ENCODE measurements around the gene MLF1. TPM values are rescaled to one million over a fixed set of nuclear protein-coding genes. Genes with fewer than 3 reads are reported as not detected.
A peak's percentile ranks its signal among the peaks of the same experiment; 100 is the strongest.

The MLF1 gene
- total RNA-seq, 1 donor from 2014 or later, result 37.0 TPM

DNA sequence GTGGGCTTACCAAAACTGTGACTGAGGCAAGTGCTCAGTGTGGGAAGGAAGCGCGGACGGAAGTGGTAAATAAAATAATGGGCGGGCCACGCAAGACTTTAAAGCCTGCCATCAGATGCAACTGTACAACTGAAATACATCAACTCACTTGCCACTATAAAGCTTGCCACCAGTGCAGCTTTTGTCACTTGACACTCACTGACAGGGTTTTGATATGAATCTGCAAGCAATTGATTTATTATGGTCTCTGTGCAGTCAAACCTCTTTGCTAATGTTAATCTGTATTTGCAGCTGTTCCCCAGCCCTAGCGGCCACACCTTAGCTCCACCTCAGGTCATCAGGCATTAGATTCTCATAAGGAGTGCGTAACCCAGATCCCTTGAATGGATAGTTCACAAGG, 71.0 kb downstream of the MLF1 start:
- Histone ChIP-seq H3K4me1 (no peaks in the 10 kb centered on the region), H3K36me3 (no peaks in the 10 kb centered on the region), H2AFZ (replicated peaks) (no peak overlapping the region), H3K9ac (no peak overlapping the region), H3K4me3 (no peak overlapping the region), H3K27ac (no peak overlapping the region), H4K20me1 (ENCODE audit: low read depth) (no peaks in the 10 kb centered on the region), H3K4me2 (no peak overlapping the region), H3F3A (ENCODE audit: low read depth) (no peaks in the 10 kb centered on the region), H3K9me3 (ENCODE audit: low read depth) (no peaks in the 10 kb centered on the region), H3K79me2 (ENCODE audit: low read depth) (peaks cover 22% of the 10 kb centered on the region), H3K27me3 (no peaks in the 10 kb centered on the region)
- H3K4me1 Mint-ChIP-seq, result peaks cover 9% of the 10 kb centered on the region
- peaks cover 6% of the 10 kb centered on the region for H3K27me3 Mint-ChIP-seq (ENCODE audit: insufficient read depth, low read depth)
- no peak overlapping the region for H3K4me3 Mint-ChIP-seq
- TF ChIP-seq EZH2phosphoT487 (IDR thresholded peaks at IDR 0.05), result no peak
- TF ChIP-seq CTCF (IDR thresholded peaks at IDR 0.05), result no peak
- no peak for TF ChIP-seq EZH2 (IDR thresholded peaks at IDR 0.05)
- no peaks in the 10 kb centered on the region for H3K9me3 Mint-ChIP-seq
- no peak overlapping the region for H3K27ac Mint-ChIP-seq
- no peaks in the 10 kb centered on the region for H3K36me3 Mint-ChIP-seq
- no peak for DNase-seq (ENCODE audit: low spot score)

- H2AFZ ChIP-seq (replicated peaks), result no peak overlapping the region
- H3K79me2 ChIP-seq (ENCODE audit: low read depth), result peaks cover 22% of the 10 kb centered on the region
- H3K4me2 ChIP-seq, result no peak overlapping the region
- no peak overlapping the region for H3K27ac ChIP-seq
- Mint-ChIP-seq H3K27me3 (ENCODE audit: insufficient read depth, low read depth) (peaks cover 6% of the 10 kb centered on the region), H3K4me3 (no peak overlapping the region), H3K36me3 (no peaks in the 10 kb centered on the region), H3K4me1 (peaks cover 9% of the 10 kb centered on the region), H3K9me3 (no peaks in the 10 kb centered on the region), H3K27ac (no peak overlapping the region)
- TF ChIP-seq EZH2 (IDR thresholded peaks at IDR 0.05) (no peak), EZH2phosphoT487 (IDR thresholded peaks at IDR 0.05) (no peak), CTCF (IDR thresholded peaks at IDR 0.05) (no peak)
- H3K9me3 ChIP-seq (ENCODE audit: low read depth), result no peaks in the 10 kb centered on the region
- no peak overlapping the region for H3K9ac ChIP-seq
- no peaks in the 10 kb centered on the region for H4K20me1 ChIP-seq (ENCODE audit: low read depth)
- H3K4me1 ChIP-seq, result no peaks in the 10 kb centered on the region
- H3K4me3 ChIP-seq, result no peak overlapping the region
- H3K27me3 ChIP-seq, result no peaks in the 10 kb centered on the region
- no peaks in the 10 kb centered on the region for H3K36me3 ChIP-seq
- no peaks in the 10 kb centered on the region for H3F3A ChIP-seq (ENCODE audit: low read depth)
- DNase-seq (ENCODE audit: low spot score), result no peak
Observed at GRCh38 chr3:158642474-158643210, 71.6 kb downstream of the MLF1 start.

- DNase-seq (ENCODE audit: low spot score), result peak; percentile 94
- H3K27me3 Mint-ChIP-seq (ENCODE audit: insufficient read depth, low read depth), result peaks cover 6% of the 10 kb centered on the region
- H3K27ac ChIP-seq, result no peak within 1 kb of the TSS
- peak within 1 kb of the TSS; percentile 94 for H3K4me3 Mint-ChIP-seq
- peaks cover 9% of the 10 kb centered on the region for H3K4me1 Mint-ChIP-seq
- H3K27me3 ChIP-seq, result no peaks in the 10 kb centered on the region
- H3K9me3 ChIP-seq (ENCODE audit: low read depth), result no peaks in the 10 kb centered on the region
- peak within 1 kb of the TSS; percentile 77 for H3K4me2 ChIP-seq
- peak within 1 kb of the TSS; percentile 3 for H3K27ac Mint-ChIP-seq
- no peaks in the 10 kb centered on the region for H3K9me3 Mint-ChIP-seq
- H3F3A ChIP-seq (ENCODE audit: low read depth), result no peaks in the 10 kb centered on the region
- peak within 1 kb of the TSS; percentile 93 for H3K4me3 ChIP-seq
- H4K20me1 ChIP-seq (ENCODE audit: low read depth), result no peaks in the 10 kb centered on the region
- H3K9ac ChIP-seq, result peak within 1 kb of the TSS; percentile 60
- H3K36me3 Mint-ChIP-seq, result peaks cover 2% of the 10 kb centered on the region
- H3K4me1 ChIP-seq, result no peaks in the 10 kb centered on the region
- TF ChIP-seq EZH2phosphoT487 (IDR thresholded peaks at IDR 0.05) (no peak), EZH2 (IDR thresholded peaks at IDR 0.05) (no peak), CTCF (IDR thresholded peaks at IDR 0.05) (peak; percentile 78)
- H3K36me3 ChIP-seq, result no peaks in the 10 kb centered on the region
- H3K79me2 ChIP-seq (ENCODE audit: low read depth), result peaks cover 22% of the 10 kb centered on the region
- H2AFZ ChIP-seq (replicated peaks), result peak within 1 kb of the TSS; percentile 97
Observed at GRCh38 chr3:158644345-158644908, 73.4 kb downstream of the MLF1 start, which contains the start of gene GFM1. GFM1 (plus strand) TSS chr3:158644527; CDS start chr3:158644635, 108 bp downstream.
